Stimulated activated naive CD8-positive, alpha-beta T cell treated with anti-CD3 and anti-CD28 coated beads, Interleukin-15, amount 100 ng/mL, for 72 hours (primary cell): ENCODE data around the gene SCN2B.

ENCODE experiments used
- ATAC-seq: fragments of 150-1000 bp; cut with Tn5 transposase; 2 replicates; pipeline ENCODE4 v1.10.0; 2021; ENCODE audit warnings: mild to moderate bottlenecking, moderate library complexity
- DNase-seq, 2 donors: peaks; one replicate each; pipeline ENCODE4 v3.0.0; 2021 to 2022
- H3K27ac Mint-ChIP-seq, 2 donors: one replicate each; pipeline ENCODE4 v1.8.0; 2022; ENCODE audit warnings: mild to moderate bottlenecking in 2 of 2, mixed read lengths in 2 of 2, moderate library complexity in 2 of 2
- H3K27me3 Mint-ChIP-seq: one replicate; pipeline ENCODE4 v1.8.0; 2022; ENCODE audit warnings: mixed read lengths
- H3K4me1 Mint-ChIP-seq: one replicate; pipeline ENCODE4 v1.8.0; 2022; ENCODE audit warnings: mild to moderate bottlenecking, mixed read lengths
- H3K4me3 Mint-ChIP-seq, 2 donors: one replicate each; pipeline ENCODE4 v1.8.0; 2022; ENCODE audit warnings: mild to moderate bottlenecking in 2 of 2, mixed read lengths in 2 of 2, moderate library complexity in 1 of 2
- H3K9me3 Mint-ChIP-seq, 2 donors: one replicate each; pipeline ENCODE4 v1.8.0; 2022; ENCODE audit warnings: mixed read lengths in 2 of 2

SCN2B gene

DNA sequence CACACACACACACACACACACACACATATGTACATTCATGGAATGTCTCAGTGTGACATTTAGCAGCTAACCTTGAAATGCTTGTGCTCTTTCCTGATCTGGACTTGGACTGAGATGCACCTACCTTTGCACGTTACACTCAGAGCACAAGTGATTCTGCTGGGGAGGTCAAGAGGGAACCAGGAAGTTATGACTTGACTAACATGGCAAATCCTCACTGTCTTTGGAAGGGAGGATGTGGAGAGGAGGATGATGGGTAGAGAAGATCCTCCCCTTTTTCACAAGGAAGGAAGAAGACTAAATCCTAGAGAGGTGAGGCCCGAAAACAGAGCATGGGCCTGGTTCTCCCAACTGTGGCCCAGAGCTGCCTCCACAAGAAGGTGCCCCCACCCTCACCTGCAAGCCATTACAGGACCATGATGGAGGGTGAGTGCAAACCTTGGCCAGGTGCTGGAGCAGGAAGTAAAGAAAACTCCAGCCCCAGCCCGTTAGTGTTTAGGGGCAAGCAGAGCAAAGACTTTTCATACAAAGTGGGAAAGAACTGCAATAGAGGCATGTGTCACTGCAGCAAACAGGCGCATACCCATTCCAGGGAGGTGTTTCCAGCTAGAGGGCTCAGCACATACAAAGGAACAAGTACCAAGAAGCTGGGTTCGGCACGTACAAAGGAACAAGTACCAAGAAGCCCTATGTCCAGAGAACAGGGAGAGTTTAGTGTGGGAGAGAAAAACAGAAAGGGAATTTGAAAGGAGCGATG is 50.2 kb downstream of the SCN2B start:
- Mint-ChIP-seq H3K4me3 (no peak overlapping the region), H3K4me1 (no peaks in the 10 kb centered on the region), H3K9me3 (no peaks in the 10 kb centered on the region), H3K27ac (no peak overlapping the region), H3K27me3 (peaks cover 15% of the 10 kb centered on the region)
- DNase-seq (no peak), ATAC-seq (peak; percentile 57)

DNA sequence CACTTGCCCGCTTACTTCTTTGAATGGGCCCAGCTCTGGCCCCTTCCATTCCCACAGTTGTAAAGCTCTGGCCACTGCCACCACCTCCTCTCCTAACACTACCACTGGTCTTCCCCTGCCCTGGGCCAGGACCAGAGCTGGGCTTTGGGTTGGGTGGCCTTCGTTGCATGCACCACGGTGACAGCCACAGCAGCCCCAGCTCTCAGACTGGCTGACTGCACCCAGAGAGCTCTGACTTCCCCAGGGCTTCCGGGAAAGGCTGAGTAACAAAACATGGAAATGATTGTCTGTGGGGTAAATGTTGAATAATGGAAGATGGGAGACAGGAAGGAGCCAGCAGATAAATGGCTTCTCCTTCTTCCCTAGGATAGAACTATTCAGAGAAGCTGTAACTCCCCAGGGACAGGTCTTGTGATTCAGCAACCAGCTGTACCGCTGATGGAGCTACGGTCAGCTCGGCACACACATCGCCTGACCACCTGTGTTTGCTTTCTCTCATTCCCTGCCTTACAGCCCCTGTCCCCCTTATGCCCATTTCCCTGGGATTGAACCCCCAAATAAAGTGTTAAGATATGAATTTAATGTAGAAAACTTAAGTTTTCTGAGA is 51.4 kb downstream of the SCN2B start:
- DNase-seq (no peak), ATAC-seq (no peak)
- H3K4me3 Mint-ChIP-seq, result no peak overlapping the region
- H3K4me1 Mint-ChIP-seq, result no peaks in the 10 kb centered on the region
- H3K27me3 Mint-ChIP-seq, result peaks cover 15% of the 10 kb centered on the region
- no peak overlapping the region for H3K27ac Mint-ChIP-seq
- peaks cover 11 to 12% of the 10 kb centered on the region in 2 donors for H3K9me3 Mint-ChIP-seq

DNA sequence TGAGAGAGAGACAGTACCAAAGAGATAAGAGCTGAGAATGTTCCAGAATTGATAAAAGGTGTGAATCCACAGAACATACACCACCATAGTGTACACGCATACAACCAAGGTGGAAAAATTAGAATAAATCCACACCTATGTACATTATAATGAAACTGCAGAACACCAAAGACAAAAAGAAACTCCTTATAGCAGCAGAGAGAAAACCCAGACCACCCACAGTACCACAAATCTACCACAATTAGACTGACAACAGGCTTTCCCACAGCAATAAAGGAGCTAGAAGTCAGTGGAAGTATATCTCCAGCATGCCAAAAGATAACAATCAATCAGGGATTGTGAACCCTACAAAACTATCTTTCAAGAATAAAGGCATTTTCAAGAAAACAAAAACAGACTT is 55.6 kb downstream of the SCN2B start:
- peaks cover 26% of the 10 kb centered on the region for H3K4me1 Mint-ChIP-seq
- ATAC-seq, result no peak
- H3K27ac Mint-ChIP-seq, result no peak overlapping the region
- no peak overlapping the region for H3K4me3 Mint-ChIP-seq
- DNase-seq, result no peak
- H3K27me3 Mint-ChIP-seq, result no peaks in the 10 kb centered on the region
- H3K9me3 Mint-ChIP-seq, result peaks cover 14 to 15% of the 10 kb centered on the region in 2 donors

DNA sequence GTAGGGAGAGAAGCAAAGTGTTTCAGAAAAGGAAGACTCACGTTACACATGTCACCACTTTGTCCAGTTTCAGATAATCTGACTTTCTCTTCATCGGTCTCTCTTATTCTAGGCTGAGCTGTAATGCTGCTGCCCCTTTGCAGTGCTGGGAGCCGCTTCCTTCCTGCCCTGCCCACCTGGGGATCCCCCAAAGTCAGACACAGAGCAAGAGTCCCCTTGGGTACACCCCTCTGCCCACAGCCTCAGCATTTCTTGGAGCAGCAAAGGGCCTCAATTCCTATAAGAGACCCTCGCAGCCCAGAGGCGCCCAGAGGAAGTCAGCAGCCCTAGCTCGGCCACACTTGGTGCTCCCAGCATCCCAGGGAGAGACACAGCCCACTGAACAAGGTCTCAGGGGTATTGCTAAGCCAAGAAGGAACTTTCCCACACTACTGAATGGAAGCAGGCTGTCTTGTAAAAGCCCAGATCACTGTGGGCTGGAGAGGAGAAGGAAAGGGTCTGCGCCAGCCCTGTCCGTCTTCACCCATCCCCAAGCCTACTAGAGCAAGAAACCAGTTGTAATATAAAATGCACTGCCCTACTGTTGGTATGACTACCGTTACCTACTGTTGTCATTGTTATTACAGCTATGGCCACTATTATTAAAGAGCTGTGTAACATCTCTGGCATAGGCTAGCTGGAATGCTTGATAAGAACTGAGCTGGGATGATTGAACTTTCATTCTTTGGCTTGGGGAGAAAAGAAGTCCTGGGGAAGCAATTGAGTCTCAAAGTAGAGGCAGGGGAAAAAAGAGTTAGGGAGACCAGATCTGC is 58.4 kb downstream of the SCN2B start:
- H3K4me1 Mint-ChIP-seq, result peaks cover 49% of the 10 kb centered on the region
- peak; percentile 50 to 78 for DNase-seq
- peak; percentile 100 for ATAC-seq
- peaks cover 14 to 15% of the 10 kb centered on the region in 2 donors for H3K9me3 Mint-ChIP-seq
- H3K27ac Mint-ChIP-seq, result peak overlapping the region; percentile 76 to 88
- H3K4me3 Mint-ChIP-seq, result peak overlapping the region; percentile 64 to 76
- H3K27me3 Mint-ChIP-seq, result no peaks in the 10 kb centered on the region

GRCh38 chr11:118115048-118115447 is 61.4 kb downstream of the SCN2B start:
- no peak for ATAC-seq
- H3K4me1 Mint-ChIP-seq, result peaks cover 71% of the 10 kb centered on the region
- H3K9me3 Mint-ChIP-seq, result peaks cover 2 to 4% of the 10 kb centered on the region in 2 donors
- no peak overlapping the region for H3K4me3 Mint-ChIP-seq
- no peaks in the 10 kb centered on the region for H3K27me3 Mint-ChIP-seq
- no peak for DNase-seq
- no peak overlapping the region for H3K27ac Mint-ChIP-seq

GRCh38 chr11:118114266-118114665 is 62.2 kb downstream of the SCN2B start:
- Mint-ChIP-seq H3K27ac (peak overlapping the region in 1 of 2 donors; percentile 12), H3K4me3 (no peak overlapping the region), H3K9me3 (no peaks in the 10 kb centered on the region), H3K27me3 (no peaks in the 10 kb centered on the region), H3K4me1 (peaks cover 70% of the 10 kb centered on the region)
- no peak for ATAC-seq
- DNase-seq, result no peak

- no peaks in the 10 kb centered on the region for H3K27me3 Mint-ChIP-seq
- ATAC-seq, result no peak
- no peaks in the 10 kb centered on the region for H3K9me3 Mint-ChIP-seq
- no peak overlapping the region for H3K4me3 Mint-ChIP-seq
- peaks cover 56% of the 10 kb centered on the region for H3K4me1 Mint-ChIP-seq
- H3K27ac Mint-ChIP-seq, result no peak overlapping the region
- no peak for DNase-seq
Observed at GRCh38 chr11:118112711-118113430, 63.6 kb downstream of the SCN2B start.
